ENCODE results near the gene GPA33. TPM values are rescaled to one million over a fixed set of nuclear protein-coding genes. Genes with fewer than 3 reads are reported as not detected.

GPA33 gene
- total RNA-seq, 4 donors from 2014 or later: not detected

DNA sequence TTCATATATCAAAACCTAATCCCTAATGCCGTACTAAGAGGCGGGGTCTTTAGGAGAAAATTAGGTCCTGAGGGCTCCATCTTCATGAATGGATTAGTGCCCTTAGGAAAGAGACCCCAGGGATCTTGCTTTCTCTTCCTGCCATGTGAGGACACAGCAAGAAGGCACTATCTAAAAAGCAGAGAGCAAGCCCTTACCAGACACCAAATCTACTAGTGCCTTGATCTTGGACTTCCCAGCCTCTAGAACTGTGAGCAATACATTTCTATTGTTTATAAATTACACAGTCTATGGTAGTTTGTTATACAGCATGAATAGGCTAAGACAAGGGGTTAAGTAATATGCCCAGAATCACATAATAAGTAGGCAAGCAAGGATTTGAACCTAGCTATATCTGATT, 46.6 kb upstream of the GPA33 start:
- TF ChIP-seq POLR2A (IDR thresholded peaks at IDR 0.05): no peak
- TF ChIP-seq, protein P1, sequence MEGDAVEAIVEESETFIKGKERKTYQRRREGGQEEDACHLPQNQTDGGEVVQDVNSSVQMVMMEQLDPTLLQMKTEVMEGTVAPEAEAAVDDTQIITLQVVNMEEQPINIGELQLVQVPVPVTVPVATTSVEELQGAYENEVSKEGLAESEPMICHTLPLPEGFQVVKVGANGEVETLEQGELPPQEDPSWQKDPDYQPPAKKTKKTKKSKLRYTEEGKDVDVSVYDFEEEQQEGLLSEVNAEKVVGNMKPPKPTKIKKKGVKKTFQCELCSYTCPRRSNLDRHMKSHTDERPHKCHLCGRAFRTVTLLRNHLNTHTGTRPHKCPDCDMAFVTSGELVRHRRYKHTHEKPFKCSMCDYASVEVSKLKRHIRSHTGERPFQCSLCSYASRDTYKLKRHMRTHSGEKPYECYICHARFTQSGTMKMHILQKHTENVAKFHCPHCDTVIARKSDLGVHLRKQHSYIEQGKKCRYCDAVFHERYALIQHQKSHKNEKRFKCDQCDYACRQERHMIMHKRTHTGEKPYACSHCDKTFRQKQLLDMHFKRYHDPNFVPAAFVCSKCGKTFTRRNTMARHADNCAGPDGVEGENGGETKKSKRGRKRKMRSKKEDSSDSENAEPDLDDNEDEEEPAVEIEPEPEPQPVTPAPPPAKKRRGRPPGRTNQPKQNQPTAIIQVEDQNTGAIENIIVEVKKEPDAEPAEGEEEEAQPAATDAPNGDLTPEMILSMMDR (IDR thresholded peaks at IDR 0.05): no peak
- DNase-seq: no peak
- intact Hi-C loops (cut with DNase I): no loop called here
- Histone ChIP-seq H3K4me3 (replicated peaks in 1 of 3) (no peak overlapping the region), H3K36me3 (no peaks in the 10 kb centered on the region), H3K27me3 (no peaks in the 10 kb centered on the region), H3K4me1 (peaks cover 0 to 5% of the 10 kb centered on the region in 2 donors), H3K27ac (no peak overlapping the region), H3K9me3 (no peaks in the 10 kb centered on the region)
- WGBS, 2 donors: 85 to 87% methylated on average over 2 of the region's 2 CpGs

DNA sequence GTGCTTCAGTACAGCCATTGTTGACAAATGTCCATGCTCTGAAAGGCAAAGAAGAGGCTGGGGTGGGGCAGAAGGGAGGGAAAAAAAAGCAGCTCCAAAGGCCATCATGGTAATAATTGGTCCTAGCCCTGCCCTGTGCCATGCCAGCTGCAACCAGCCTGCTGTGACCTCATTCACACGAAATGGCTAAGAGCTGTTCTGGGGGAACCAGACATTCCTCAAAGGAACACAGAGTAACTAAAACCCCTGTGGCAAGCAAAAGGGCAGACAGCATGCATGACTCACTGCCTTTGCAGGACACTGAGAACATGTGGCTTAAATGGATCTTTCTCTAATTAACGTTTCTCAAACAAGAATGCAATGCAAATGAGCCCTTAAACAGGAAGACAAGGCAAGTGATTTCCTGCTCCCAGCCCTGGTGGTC, 46.0 kb upstream of the GPA33 start:
- H3K4me3 ChIP-seq (replicated peaks in 1 of 3): no peak overlapping the region
- peaks cover 0 to 5% of the 10 kb centered on the region in 2 donors for H3K4me1 ChIP-seq
- no peaks in the 10 kb centered on the region for H3K36me3 ChIP-seq
- H3K9me3 ChIP-seq: no peaks in the 10 kb centered on the region
- H3K27me3 ChIP-seq: no peaks in the 10 kb centered on the region
- TF ChIP-seq POLR2A (IDR thresholded peaks at IDR 0.05): peak in 1 of 2 donors; percentile 20
- TF ChIP-seq, protein P1 (IDR thresholded peaks at IDR 0.05): no peak
- WGBS, 2 donors: 18% methylated on average over 2 of the region's 2 CpGs
- no peak overlapping the region for H3K27ac ChIP-seq
- DNase-seq: peak; percentile 77 to 79
- intact Hi-C loops (cut with DNase I): no loop called here

DNA sequence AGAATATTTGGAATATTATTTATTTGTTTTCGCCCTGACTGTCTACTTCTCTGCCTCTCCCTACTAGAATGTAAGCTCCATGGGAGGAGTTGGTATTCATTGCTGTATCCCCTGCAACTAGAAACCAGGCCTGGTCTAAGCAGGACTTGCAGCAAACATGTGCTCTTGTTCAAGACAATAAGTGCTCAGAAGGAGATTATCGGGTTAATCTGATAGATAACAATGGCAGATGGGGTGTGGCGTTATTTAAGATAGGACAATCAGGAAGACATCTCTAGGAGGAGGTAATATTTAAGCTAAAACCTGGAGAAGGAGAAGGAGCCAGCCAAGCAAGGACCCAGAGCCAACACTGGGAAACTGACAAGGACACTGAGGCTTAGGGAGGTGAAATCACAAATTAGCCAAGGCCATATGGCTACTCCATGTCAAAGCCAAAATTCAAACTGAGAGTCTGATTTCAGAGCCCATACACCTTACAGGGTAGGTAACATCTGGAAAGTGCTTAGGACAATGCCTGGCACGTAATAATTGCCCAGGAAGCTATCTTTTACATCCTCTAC, 45.2 kb upstream of the GPA33 start:
- DNase-seq: no peak
- H3K36me3 ChIP-seq: no peaks in the 10 kb centered on the region
- H3K4me3 ChIP-seq (replicated peaks in 1 of 3): no peak overlapping the region
- TF ChIP-seq POLR2A (IDR thresholded peaks at IDR 0.05): no peak
- no peaks in the 10 kb centered on the region for H3K27me3 ChIP-seq
- no peak overlapping the region for H3K27ac ChIP-seq
- H3K4me1 ChIP-seq: peaks cover 0 to 5% of the 10 kb centered on the region in 2 donors
- intact Hi-C loops (cut with DNase I): no loop called here
- 82 to 87% methylated on average over 4 of the region's 4 CpGs for WGBS, 2 donors
- no peaks in the 10 kb centered on the region for H3K9me3 ChIP-seq

DNA sequence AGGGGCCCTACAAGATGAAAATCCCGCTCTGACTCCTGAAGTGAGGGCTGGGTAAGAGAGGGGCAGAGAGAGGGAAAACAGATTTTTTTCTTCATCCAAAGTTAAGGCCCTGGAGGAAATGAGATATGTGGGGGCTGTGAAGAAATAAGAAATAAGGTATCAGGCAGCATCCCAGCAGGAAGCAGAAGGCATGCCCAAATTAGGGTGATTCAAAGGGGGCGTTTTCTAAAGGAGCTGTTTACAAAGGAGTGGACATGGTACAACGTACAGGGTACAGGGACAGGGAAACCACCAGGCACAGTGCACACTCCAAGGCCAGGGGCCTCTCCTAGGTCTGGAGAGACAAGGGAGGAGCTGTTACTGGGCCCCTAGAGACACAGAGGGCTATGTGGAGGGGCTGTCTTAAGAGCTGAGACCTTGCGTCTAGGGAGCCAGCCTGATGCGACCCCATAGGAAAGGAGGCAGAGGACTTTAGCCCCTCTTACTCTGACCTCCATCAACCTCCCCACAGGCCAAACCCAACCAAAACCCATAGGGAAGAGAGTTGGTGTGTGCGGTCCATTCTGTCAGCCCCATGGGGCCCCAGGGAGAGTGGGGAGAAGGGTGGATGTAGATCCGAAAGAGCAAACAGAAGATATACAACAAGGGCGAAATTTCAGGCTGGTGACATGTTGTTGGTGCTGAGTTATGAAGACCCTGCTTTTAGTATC, 42.3 kb upstream of the GPA33 start:
- Histone ChIP-seq H3K4me1 (peaks cover 0 to 5% of the 10 kb centered on the region in 2 donors), H3K27ac (no peak overlapping the region), H3K4me3 (replicated peaks in 1 of 3) (no peak overlapping the region), H3K36me3 (no peaks in the 10 kb centered on the region), H3K9me3 (no peaks in the 10 kb centered on the region), H3K27me3 (no peaks in the 10 kb centered on the region)
- DNase-seq: no peak
- TF ChIP-seq POLR2A (IDR thresholded peaks at IDR 0.05): no peak
- TF ChIP-seq, protein P1 (IDR thresholded peaks at IDR 0.05): no peak
- intact Hi-C loops (cut with DNase I): no loop called here
- WGBS, 2 donors: 84 to 89% methylated on average over 8 of the region's 8 CpGs

DNA sequence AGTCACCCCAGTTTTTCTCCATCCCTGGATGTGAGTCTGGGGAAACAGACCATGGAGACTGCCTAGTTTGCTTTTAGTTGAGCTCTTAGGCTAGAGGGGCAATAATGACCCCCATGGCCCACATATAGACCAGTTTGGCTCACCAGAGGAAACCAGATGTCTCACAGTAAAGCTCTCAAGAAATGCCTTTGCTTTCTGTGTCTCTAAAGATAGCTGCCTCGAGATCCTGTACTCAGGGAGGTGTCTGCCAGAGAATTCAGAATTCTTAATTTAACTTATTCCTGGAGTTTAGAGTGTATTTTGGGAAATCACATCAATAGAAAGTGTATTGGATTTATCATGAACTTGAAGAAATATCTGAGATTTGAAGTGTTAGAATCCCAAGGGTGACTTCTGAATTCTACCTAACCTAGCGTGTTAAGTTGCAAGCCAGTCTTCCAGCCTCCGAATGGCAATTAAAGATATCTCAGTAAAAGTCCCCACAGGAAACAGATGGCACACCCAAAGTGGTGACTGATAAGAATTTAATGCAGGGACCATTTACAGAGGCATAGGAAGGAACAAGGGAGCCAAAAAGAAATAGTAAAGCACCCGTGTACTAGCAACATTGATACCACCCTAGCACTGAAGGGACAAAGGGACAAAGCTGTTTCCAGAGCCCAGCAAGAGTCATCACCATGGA, 40.8 kb upstream of the GPA33 start:
- no peak for DNase-seq
- no peaks in the 10 kb centered on the region for H3K27me3 ChIP-seq
- H3K27ac ChIP-seq: no peak overlapping the region
- no peak overlapping the region for H3K4me3 ChIP-seq (replicated peaks in 1 of 3)
- intact Hi-C loops (cut with DNase I): no loop called here
- TF ChIP-seq POLR2A (IDR thresholded peaks at IDR 0.05): no peak
- TF ChIP-seq, protein P1 (IDR thresholded peaks at IDR 0.05): no peak
- WGBS, 2 donors: 77 to 86% methylated on average over 4 of the region's 4 CpGs
- H3K4me1 ChIP-seq: no peaks in the 10 kb centered on the region
- H3K36me3 ChIP-seq: no peaks in the 10 kb centered on the region
- H3K9me3 ChIP-seq: no peaks in the 10 kb centered on the region
